MCF 10A (cell line): ENCODE results near the gene BPIFB6. TPM values are rescaled to one million over a fixed set of nuclear protein-coding genes. Genes with fewer than 3 reads are reported as not detected.

Experiments used
- BruUV-seq: library from RNA; stranded (reverse); fragments of 400-500 nt; replicated peaks from 2 replicates; lab custom pipeline; 2021; lab: Mats Ljungman, UMichigan
- CTCF ChIA-PET: fragments of 300-600 bp; sonication (Branson Sonifier 250); formaldehyde crosslinking; extraction: SDS; loops from one replicate; lab custom pipeline; 2021; ENCODE audit warnings: antibody characterized with exemption, inconsistent platforms; lab: Yijun Ruan, JAX
- POLR2A ChIA-PET: fragments of 300-600, 350-650 bp; sonication (Branson Sonifier 250); formaldehyde crosslinking; extraction: SDS; loops from one replicate; lab custom pipeline; 2020; ENCODE audit warnings: antibody characterized with exemption, inconsistent platforms; lab: Yijun Ruan, JAX
- DNase-seq: peaks from one replicate; pipeline ENCODE4 v3.0.0-alpha.2; 2018; ENCODE audit not compliant: unreplicated experiment
- H3K27ac Mint-ChIP-seq: one replicate; pipeline ENCODE4 v1.8.0; 2022; ENCODE audit warnings: mild to moderate bottlenecking, low read depth, mixed read lengths; ENCODE audit not compliant: unreplicated experiment
- H3K27me3 Mint-ChIP-seq: one replicate; pipeline ENCODE4 v1.8.0; 2022; ENCODE audit warnings: mixed read lengths; ENCODE audit not compliant: insufficient read depth, unreplicated experiment
- H3K36me3 Mint-ChIP-seq: one replicate; pipeline ENCODE4 v1.8.0; 2022; ENCODE audit warnings: mild to moderate bottlenecking, moderate library complexity, mixed read lengths; ENCODE audit not compliant: insufficient read depth, unreplicated experiment
- H3K4me1 Mint-ChIP-seq: one replicate; pipeline ENCODE4 v1.8.0; 2022; ENCODE audit warnings: mixed read lengths; ENCODE audit not compliant: insufficient read depth, unreplicated experiment
- H3K4me3 Mint-ChIP-seq: one replicate; pipeline ENCODE4 v1.8.0; 2022; ENCODE audit warnings: mild to moderate bottlenecking, moderate library complexity, mixed read lengths; ENCODE audit not compliant: unreplicated experiment
- H3K9me3 Mint-ChIP-seq: one replicate; pipeline ENCODE4 v1.8.0; 2022; ENCODE audit warnings: mixed read lengths; ENCODE audit not compliant: unreplicated experiment
- CTCF ChIP-seq: fragments of 200-600 bp; IDR thresholded peaks from one replicate; pipeline ENCODE4 v1.8.0; 2022; ENCODE audit warnings: antibody characterized with exemption, mild to moderate bottlenecking; ENCODE audit not compliant: unreplicated experiment
- intact Hi-C: fragments of 100-400 bp; cut with micrococcal nuclease; formaldehyde crosslinking; loops from 2 replicates; pipeline ENCODE4 v1.14.1; 2022
- total RNA-seq: library from RNA; stranded (reverse); gene quantifications from 2 replicates; pipeline ENCODE4 v1.2.3, GENCODE V29; 2022

BPIFB6 gene
- total RNA-seq, 1 experiment from 2014 or later: not detected

GRCh38 chr20:33006776-33007375 is 24.6 kb upstream of the BPIFB6 start:
- Mint-ChIP-seq H3K36me3 (no peaks in the 10 kb centered on the region), H3K4me1 (no peaks in the 10 kb centered on the region), H3K4me3 (no peak overlapping the region), H3K27me3 (peaks cover 35% of the 10 kb centered on the region), H3K27ac (no peak overlapping the region), H3K9me3 (peaks cover 8% of the 10 kb centered on the region)
- no TSS peak for BruUV-seq
- CTCF ChIA-PET: interaction anchor here (0.6 to 1.4 kb wide), 2 partner anchors 41 to 217 kb away, joined by 3 read pairs; no protein-coding TSS in a partner anchor
- POLR2A ChIA-PET: no interaction called here
- no peak for DNase-seq
- intact Hi-C loops: no loop called here
- TF ChIP-seq CTCF: no peak

- no peak within 1 kb of the TSS for H3K4me3 Mint-ChIP-seq
- TF ChIP-seq CTCF: no peak
- H3K4me1 Mint-ChIP-seq: no peaks in the 10 kb centered on the region
- no peak for DNase-seq
- H3K27ac Mint-ChIP-seq: no peak within 1 kb of the TSS
- CTCF ChIA-PET: interaction anchor here (0.6 to 1.4 kb wide), 2 partner anchors 42 to 217 kb away, joined by 3 read pairs; no protein-coding TSS in a partner anchor
- H3K27me3 Mint-ChIP-seq: peaks cover 42% of the 10 kb centered on the region
- no peaks in the 10 kb centered on the region for H3K36me3 Mint-ChIP-seq
- POLR2A ChIA-PET: no interaction called here
- H3K9me3 Mint-ChIP-seq: peaks cover 8% of the 10 kb centered on the region
- BruUV-seq: no TSS peak
- intact Hi-C loops: no loop called here
Observed at GRCh38 chr20:33007376-33008335, 23.8 kb upstream of the BPIFB6 start, which contains the start of gene BPIFB2. BPIFB2 (plus strand) TSS chr20:33007704; CDS start chr20:33008575, 871 bp downstream.

GRCh38 chr20:33008336-33009213 is 22.9 kb upstream of the BPIFB6 start:
- ChIA-PET POLR2A (no interaction called here), CTCF (no interaction called here)
- no peaks in the 10 kb centered on the region for H3K36me3 Mint-ChIP-seq
- no peak for TF ChIP-seq CTCF
- H3K27me3 Mint-ChIP-seq: peaks cover 51% of the 10 kb centered on the region
- H3K4me1 Mint-ChIP-seq: no peaks in the 10 kb centered on the region
- H3K9me3 Mint-ChIP-seq: peaks cover 8% of the 10 kb centered on the region
- no peak for DNase-seq
- intact Hi-C loops: no loop called here
- BruUV-seq: no TSS peak
- no peak overlapping the region for H3K27ac Mint-ChIP-seq
- no peak overlapping the region for H3K4me3 Mint-ChIP-seq
